HG02938 (cell line): Measurements from ENCODE around the gene EIPR1.
A peak's percentile ranks its signal among the peaks of the same experiment; 100 is the strongest.

Experiments used
- ATAC-seq: cut with Tn5 transposase; IDR thresholded peaks from one replicate; pipeline ENCODE4 v1.9.1; 2021; ENCODE audit warnings: mild to moderate bottlenecking, moderate library complexity; ENCODE audit not compliant: unreplicated experiment

Gene EIPR1

GRCh38 chr2:3256605-3257004 is 121.0 kb downstream of the EIPR1 start:
- ATAC-seq: no peak

- no peak for ATAC-seq
These were observed 121.5 kb downstream of the EIPR1 start for GRCh38 chr2:3256157-3256556.

GRCh38 chr2:3254442-3254941 is 123.1 kb downstream of the EIPR1 start:
- ATAC-seq: peak; percentile 75

- no peak for ATAC-seq
These were observed 123.6 kb downstream of the EIPR1 start for GRCh38 chr2:3253913-3254441.

- no peak for ATAC-seq
These were observed 125.7 kb downstream of the EIPR1 start for GRCh38 chr2:3251946-3252345.

GRCh38 chr2:3249476-3249962 is 128.1 kb downstream of the EIPR1 start:
- ATAC-seq: no peak

GRCh38 chr2:3248754-3249475 is 128.7 kb downstream of the EIPR1 start:
- no peak for ATAC-seq

- no peak for ATAC-seq
These were observed 130.5 kb downstream of the EIPR1 start for GRCh38 chr2:3246928-3247714.

- ATAC-seq: no peak
These were observed 131.2 kb downstream of the EIPR1 start for GRCh38 chr2:3246406-3246805.

GRCh38 chr2:3244486-3244885 is 133.1 kb downstream of the EIPR1 start:
- ATAC-seq: no peak

- no peak for ATAC-seq
These were observed 133.8 kb downstream of the EIPR1 start for GRCh38 chr2:3243804-3244203.

- peak; percentile 80 for ATAC-seq
These were observed 134.8 kb downstream of the EIPR1 start for GRCh38 chr2:3242747-3243369.

GRCh38 chr2:3241971-3242746 is 135.5 kb downstream of the EIPR1 start:
- no peak for ATAC-seq

GRCh38 chr2:3238951-3239841 is 138.4 kb downstream of the EIPR1 start:
- ATAC-seq: no peak

- no peak for ATAC-seq
These were observed 141.1 kb downstream of the EIPR1 start for GRCh38 chr2:3236300-3237045.

- no peak for ATAC-seq
These were observed 143.7 kb downstream of the EIPR1 start for GRCh38 chr2:3233877-3234276.

GRCh38 chr2:3229221-3229620 is 148.4 kb downstream of the EIPR1 start:
- no peak for ATAC-seq

- ATAC-seq: no peak
These were observed 152.9 kb downstream of the EIPR1 start for GRCh38 chr2:3224681-3225080.
